Hematopoietic multipotent progenitor cell treated with erythropoietin and hydrocortisone succinate and interleukin-3 and kit ligand, for 6 days (in vitro differentiated cells): ENCODE measurements around the gene ACP7.

Experiments used
- DNase-seq: peaks from one replicate; pipeline ENCODE4 v3.0.0-alpha.2; 2015

The ACP7 gene

GRCh38 chr19:39152066-39152465, 67.9 kb downstream of the ACP7 start:
- DNase-seq: no peak

- DNase-seq: no peak
Measured at GRCh38 chr19:39154100-39154628, 70.0 kb downstream of the ACP7 start.

- peak; percentile 54 for DNase-seq
Measured at GRCh38 chr19:39154629-39155100, 70.5 kb downstream of the ACP7 start.

GRCh38 chr19:39155114-39155700, 71.0 kb downstream of the ACP7 start:
- DNase-seq: no peak

GRCh38 chr19:39155741-39156140, 71.6 kb downstream of the ACP7 start:
- DNase-seq: no peak

GRCh38 chr19:39156326-39157230, 72.4 kb downstream of the ACP7 start:
- DNase-seq: peak; percentile 54

GRCh38 chr19:39157275-39157996, 73.3 kb downstream of the ACP7 start:
- DNase-seq: no peak

GRCh38 chr19:39157997-39158389, 73.8 kb downstream of the ACP7 start:
- DNase-seq: no peak

GRCh38 chr19:39158646-39159260, 74.6 kb downstream of the ACP7 start:
- DNase-seq: peak; percentile 71

GRCh38 chr19:39160523-39160861, 76.3 kb downstream of the ACP7 start:
- DNase-seq: no peak
